Occipital lobe (tissue), 2 donors: Measurements from ENCODE around the gene PHLPP2. TPM values are rescaled to one million over a fixed set of nuclear protein-coding genes. Genes with fewer than 3 reads are reported as not detected.

ENCODE experiments used
- DNase-seq: peaks from one replicate; lab custom pipeline; 2025; lab: John Stamatoyannopoulos, UW
- total RNA-seq: library from RNA; depleted of rRNA; stranded (reverse); fragments of >200 nt; gene quantifications from one replicate; pipeline ENCODE4 v1.2.3, GENCODE V29; 2014

PHLPP2 gene
- total RNA-seq, 1 donor from 2014 or later: 27.0 TPM

DNA sequence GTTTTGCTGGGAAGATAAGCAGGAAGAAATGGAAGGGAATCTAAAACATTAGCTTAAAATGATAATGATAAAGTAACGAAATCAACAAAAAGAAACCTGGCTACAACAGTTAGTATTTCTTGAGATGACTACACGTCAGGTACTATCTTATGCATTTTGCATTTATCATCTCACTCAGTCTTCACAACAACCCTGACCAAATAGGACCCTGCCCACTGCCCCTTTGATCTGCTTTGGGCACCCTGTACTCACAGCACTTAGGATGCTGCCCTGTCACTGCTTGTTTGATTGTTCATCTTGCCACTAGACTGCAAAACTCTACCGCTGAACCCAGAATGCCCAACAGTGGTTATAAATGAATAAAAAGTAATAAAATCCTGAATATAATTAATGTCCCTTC lies 53.3 kb downstream of the PHLPP2 start:
- no peak for DNase-seq

GRCh38 chr16:71670537-71670936 lies 54.0 kb downstream of the PHLPP2 start:
- DNase-seq: no peak

- no peak for DNase-seq
Measured at GRCh38 chr16:71669926-71670536, 54.5 kb downstream of the PHLPP2 start.

GRCh38 chr16:71666928-71667707 lies 57.4 kb downstream of the PHLPP2 start:
- DNase-seq: no peak

GRCh38 chr16:71666264-71666663 lies 58.2 kb downstream of the PHLPP2 start:
- DNase-seq: no peak

GRCh38 chr16:71659471-71659870 lies 65.0 kb downstream of the PHLPP2 start:
- DNase-seq: no peak

DNA sequence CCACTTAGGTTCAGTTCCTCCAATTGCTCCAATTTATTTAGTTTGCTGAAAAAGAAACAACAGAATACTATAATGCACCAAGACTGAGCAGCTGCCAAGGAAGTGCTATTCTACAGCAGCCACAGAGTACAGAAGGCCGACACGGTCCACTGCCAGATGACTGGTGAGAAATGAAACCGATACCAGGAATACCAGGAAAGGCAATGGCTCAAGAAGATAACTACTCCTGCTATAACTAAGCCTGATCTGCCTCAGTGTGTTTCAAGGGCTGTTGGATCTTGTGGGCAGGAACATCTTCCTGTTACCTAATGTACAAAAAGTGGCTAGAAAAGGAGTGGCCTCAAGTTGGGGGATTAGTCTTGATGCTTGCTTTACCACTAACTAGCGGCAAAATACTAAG lies 65.7 kb downstream of the PHLPP2 start:
- no peak for DNase-seq

GRCh38 chr16:71649704-71650103 lies 74.8 kb downstream of the PHLPP2 start:
- DNase-seq: no peak

- DNase-seq: no peak
Measured at GRCh38 chr16:71648921-71649320, 75.6 kb downstream of the PHLPP2 start.

DNA sequence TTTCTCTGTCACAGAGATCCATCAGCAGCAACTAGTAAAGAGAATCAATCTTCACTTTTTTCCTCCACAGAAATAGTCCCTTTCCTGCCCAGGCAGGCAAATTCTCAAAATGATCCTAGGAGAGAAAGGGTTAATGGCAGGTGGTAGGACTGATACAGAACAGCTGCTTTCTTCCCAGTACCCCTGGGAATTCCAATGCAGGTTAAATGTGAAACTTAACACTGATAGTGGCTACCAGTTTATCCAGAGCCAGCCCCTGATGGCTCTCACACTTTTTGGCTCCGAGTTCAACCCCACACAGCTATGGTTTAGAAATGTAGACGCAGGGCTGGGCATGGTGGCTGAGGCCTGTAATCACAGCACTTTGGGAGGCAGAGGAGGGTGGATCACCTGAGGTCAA lies 76.3 kb downstream of the PHLPP2 start:
- no peak for DNase-seq

DNA sequence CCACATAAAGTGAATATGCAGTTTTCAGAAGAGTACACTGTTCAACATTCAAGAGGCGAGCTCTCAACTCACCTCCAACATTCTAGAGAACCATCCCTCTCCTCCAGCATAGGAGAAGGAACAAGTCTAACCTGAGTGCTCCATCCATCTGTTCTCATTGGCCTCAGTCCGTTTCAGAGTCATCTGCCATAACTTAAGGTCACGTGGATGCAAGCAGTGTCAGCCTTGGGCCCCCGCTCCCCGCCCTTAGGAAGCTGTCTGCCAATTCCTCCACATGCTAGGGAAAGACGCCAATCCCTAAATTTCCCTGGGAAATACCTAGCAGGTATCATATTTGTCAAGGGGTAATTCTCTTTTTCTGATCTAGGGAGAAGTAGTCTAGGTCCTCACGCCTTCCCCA lies 77.1 kb downstream of the PHLPP2 start:
- no peak for DNase-seq

DNA sequence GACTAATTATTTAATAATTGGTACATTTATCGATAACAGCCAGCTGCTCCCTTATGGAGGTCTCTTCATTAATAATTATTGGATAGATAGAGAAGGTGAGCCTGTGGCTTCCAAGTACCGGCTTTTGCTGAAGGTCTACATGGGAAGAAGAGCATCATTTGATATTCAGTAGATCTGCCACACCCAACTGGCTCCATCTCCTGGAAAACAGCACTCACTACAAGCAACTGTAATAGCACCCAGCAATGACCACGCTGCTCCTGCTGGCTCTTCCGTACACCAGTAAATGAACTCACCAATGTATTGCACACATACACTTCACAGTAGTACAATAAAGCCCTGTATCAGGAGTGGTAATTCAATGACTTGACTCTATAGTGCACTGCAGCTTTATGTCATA lies 79.1 kb downstream of the PHLPP2 start:
- DNase-seq: no peak

DNA sequence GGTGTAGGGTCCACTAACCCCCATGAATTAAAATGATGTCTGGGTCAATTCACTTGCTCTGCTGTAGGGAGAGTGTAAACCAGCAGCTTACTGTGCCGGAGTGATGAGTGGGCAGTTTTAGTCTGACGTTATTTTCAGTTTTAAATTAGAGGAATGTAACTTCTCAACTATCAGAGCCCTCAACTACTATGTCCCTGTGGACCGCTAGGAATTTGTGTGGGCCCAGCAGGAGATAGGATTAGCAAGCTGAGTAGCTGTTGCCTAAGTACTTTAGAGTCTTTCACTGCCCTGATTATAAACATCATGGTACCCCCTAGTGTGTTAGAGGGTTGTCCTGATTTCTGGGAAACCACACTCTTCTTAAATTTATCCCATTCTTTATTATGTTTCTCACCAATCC lies 87.1 kb downstream of the PHLPP2 start:
- no peak for DNase-seq

GRCh38 chr16:71635632-71636031 lies 88.9 kb downstream of the PHLPP2 start:
- DNase-seq: no peak

DNA sequence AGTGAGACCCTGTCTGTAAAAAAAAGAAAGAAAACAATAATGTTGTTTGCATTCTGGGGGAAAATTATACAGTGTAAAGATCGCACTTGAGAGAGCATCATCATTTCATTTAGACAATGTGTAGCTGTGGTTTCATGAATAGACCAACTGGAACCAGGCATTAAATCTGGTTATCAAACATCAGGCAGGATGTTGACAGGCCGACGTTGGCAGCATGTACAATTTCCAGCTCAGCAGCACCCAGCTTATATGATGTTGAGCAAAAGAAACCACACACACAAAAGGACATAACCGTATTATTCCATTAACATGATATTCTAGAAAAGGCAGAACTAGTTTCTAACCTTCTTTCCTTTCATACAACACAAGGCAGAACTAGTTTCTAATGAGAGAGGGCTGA lies 92.7 kb downstream of the PHLPP2 start:
- DNase-seq: no peak

- no peak for DNase-seq
Measured at GRCh38 chr16:71630808-71631207, 93.7 kb downstream of the PHLPP2 start.

GRCh38 chr16:71629278-71630016 lies 95.1 kb downstream of the PHLPP2 start:
- no peak for DNase-seq

DNA sequence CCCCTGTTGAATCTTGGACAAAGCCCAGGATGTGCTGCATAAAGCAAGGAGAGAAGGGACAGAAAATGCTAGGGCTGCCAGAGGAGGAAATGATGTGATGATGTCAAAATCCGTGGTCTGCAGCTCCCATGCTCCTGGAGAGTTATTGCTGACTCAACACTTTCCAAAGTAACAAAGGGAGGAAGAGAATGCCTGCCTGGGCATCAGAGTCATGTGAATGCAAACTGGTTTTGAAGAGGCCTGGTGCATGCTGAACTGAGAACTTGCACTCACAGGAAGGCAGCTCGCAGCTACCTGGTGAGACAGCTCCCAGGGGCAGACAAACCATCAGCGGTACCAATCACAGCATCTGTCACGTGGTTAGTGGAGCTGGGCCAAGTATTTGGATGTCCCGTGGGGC lies 95.7 kb downstream of the PHLPP2 start:
- no peak for DNase-seq

- no peak for DNase-seq
Measured at GRCh38 chr16:71627731-71628181, 96.7 kb downstream of the PHLPP2 start.

DNA sequence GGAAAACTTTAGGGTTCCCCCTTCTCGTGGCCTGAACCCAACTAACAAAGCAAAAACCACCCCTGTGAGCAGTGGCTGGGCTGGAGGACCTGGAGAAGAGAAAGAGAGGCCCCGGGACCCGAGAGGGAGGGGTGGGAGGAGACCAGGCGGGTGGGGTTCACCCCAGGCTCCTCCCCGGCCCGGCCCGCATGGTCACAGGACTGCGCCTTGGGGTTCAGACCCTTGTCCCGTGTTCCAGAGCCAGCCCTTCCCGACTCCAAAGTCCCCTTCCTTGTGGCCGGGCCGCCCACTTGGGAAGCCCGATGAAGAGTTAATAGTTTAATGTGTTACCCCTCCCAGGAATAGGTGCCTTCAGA lies 97.7 kb downstream of the PHLPP2 start:
- DNase-seq: no peak

GRCh38 chr16:71626018-71626857 lies 98.3 kb downstream of the PHLPP2 start, which contains the start of gene MARVELD3:
MARVELD3 (plus strand) TSS chr16:71626184; CDS start chr16:71626230, 46 bp downstream.
- no peak for DNase-seq
